ENCODE results near the gene KLHL29.

KLHL29 gene

DNA sequence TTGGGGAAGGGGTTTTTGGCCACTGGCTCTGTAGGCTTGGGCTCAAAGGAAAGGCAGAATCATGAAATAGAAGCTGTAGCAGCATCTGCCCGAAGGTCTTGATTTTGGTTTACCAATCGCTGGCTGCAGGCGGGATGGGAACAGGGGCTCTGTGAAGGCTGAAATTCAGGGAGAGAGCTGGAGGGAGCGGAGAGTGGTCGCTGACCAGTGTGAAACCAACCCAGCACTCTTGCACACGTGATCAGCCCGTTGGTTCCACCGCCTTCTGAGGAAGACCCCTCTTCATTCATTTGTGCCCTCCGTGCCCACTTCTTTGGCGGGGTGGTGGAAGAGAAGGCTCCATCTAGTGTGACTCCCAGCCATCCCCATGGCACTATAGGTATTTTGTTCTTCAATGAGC is 82.6 kb downstream of the KLHL29 start:
- Histone ChIP-seq H3K27me3 (ENCODE audit: insufficient read depth, low read length, poor library complexity, severe bottlenecking) (no peaks in the 10 kb centered on the region), H3K9me2 (replicated peaks; ENCODE audit: low read depth, low read length) (no peaks in the 10 kb centered on the region), H3K9me3 (ENCODE audit: insufficient read depth, low read depth, low read length) (no peaks in the 10 kb centered on the region), H2AFZ (ENCODE audit: low read length) (no peak overlapping the region), H3K4me2 (ENCODE audit: low read depth, low read length, poor library complexity, severe bottlenecking) (no peak overlapping the region), H3K4me1 (ENCODE audit: insufficient read depth, low read length, poor library complexity, severe bottlenecking) (no peaks in the 10 kb centered on the region), H3K9ac (ENCODE audit: low read depth, low read length, poor library complexity, severe bottlenecking) (no peak overlapping the region), H3K36me3 (ENCODE audit: insufficient read depth, low read length) (no peaks in the 10 kb centered on the region), H3K4me3 (ENCODE audit: low read length, poor library complexity, severe bottlenecking) (no peak overlapping the region), H4K20me1 (ENCODE audit: insufficient read depth, low read length, poor library complexity, severe bottlenecking) (no peaks in the 10 kb centered on the region), H3K79me2 (ENCODE audit: insufficient read depth, low read length) (no peaks in the 10 kb centered on the region), H3F3A (ENCODE audit: low read depth) (no peaks in the 10 kb centered on the region)
- TF ChIP-seq EZH2phosphoT487 (IDR thresholded peaks at IDR 0.05; ENCODE audit: borderline replicate concordance), result no peak
- TF ChIP-seq, protein P1, sequence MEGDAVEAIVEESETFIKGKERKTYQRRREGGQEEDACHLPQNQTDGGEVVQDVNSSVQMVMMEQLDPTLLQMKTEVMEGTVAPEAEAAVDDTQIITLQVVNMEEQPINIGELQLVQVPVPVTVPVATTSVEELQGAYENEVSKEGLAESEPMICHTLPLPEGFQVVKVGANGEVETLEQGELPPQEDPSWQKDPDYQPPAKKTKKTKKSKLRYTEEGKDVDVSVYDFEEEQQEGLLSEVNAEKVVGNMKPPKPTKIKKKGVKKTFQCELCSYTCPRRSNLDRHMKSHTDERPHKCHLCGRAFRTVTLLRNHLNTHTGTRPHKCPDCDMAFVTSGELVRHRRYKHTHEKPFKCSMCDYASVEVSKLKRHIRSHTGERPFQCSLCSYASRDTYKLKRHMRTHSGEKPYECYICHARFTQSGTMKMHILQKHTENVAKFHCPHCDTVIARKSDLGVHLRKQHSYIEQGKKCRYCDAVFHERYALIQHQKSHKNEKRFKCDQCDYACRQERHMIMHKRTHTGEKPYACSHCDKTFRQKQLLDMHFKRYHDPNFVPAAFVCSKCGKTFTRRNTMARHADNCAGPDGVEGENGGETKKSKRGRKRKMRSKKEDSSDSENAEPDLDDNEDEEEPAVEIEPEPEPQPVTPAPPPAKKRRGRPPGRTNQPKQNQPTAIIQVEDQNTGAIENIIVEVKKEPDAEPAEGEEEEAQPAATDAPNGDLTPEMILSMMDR (conservative IDR thresholded peaks at IDR 0.05; ENCODE audit: low read length), result no peak

DNA sequence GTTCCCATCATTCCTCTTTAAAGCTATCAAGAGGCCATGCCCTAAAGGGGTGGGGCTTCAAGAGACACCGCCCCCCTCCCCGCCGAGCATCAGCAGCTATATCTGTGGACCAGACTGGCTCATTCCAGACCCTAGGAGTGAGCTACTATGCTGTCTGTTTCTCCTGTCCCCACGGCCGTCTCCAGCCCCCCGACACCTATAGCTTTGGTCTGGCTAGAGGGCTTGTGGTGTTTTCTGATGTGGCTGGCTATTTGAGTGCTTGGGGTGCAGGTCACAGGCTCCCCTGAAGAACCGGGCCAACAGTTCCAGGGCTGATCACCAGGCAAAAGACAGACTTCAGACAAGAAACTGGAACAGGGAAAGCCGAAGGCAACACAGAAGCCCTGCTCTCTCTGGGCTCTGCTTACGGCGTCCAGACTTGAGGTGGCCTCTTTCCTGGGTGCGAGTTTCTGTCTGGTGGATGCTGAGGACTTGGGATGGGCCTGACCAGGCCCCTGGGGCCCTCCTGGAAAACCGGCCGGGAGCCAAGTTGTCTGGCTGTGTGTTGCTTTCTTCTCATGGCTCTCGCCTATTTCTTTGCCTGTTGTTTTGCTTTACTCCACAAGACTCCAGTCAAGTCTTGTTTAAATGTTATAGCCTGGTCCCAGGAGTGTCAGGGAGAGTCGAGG is 83.6 kb downstream of the KLHL29 start:
- Histone ChIP-seq H3K9ac (ENCODE audit: low read depth, low read length, poor library complexity, severe bottlenecking) (no peak overlapping the region), H3K27me3 (ENCODE audit: insufficient read depth, low read length, poor library complexity, severe bottlenecking) (no peaks in the 10 kb centered on the region), H3K4me2 (ENCODE audit: low read depth, low read length, poor library complexity, severe bottlenecking) (no peak overlapping the region), H3K4me3 (ENCODE audit: low read length, poor library complexity, severe bottlenecking) (no peak overlapping the region), H2AFZ (ENCODE audit: low read length) (no peak overlapping the region), H3K4me1 (ENCODE audit: insufficient read depth, low read length, poor library complexity, severe bottlenecking) (no peaks in the 10 kb centered on the region), H3F3A (ENCODE audit: low read depth) (no peaks in the 10 kb centered on the region), H3K79me2 (ENCODE audit: insufficient read depth, low read length) (no peaks in the 10 kb centered on the region), H4K20me1 (ENCODE audit: insufficient read depth, low read length, poor library complexity, severe bottlenecking) (no peaks in the 10 kb centered on the region), H3K9me3 (ENCODE audit: insufficient read depth, low read depth, low read length) (no peaks in the 10 kb centered on the region), H3K36me3 (ENCODE audit: insufficient read depth, low read length) (no peaks in the 10 kb centered on the region), H3K9me2 (replicated peaks; ENCODE audit: low read depth, low read length) (no peaks in the 10 kb centered on the region)
- no peak for TF ChIP-seq EZH2phosphoT487 (IDR thresholded peaks at IDR 0.05; ENCODE audit: borderline replicate concordance)
- TF ChIP-seq, protein P1 (conservative IDR thresholded peaks at IDR 0.05; ENCODE audit: low read length), result no peak

- H3K79me2 ChIP-seq (ENCODE audit: insufficient read depth, low read length), result no peaks in the 10 kb centered on the region
- no peaks in the 10 kb centered on the region for H3K9me3 ChIP-seq (ENCODE audit: insufficient read depth, low read depth, low read length)
- H3K4me1 ChIP-seq (ENCODE audit: insufficient read depth, low read length, poor library complexity, severe bottlenecking), result no peaks in the 10 kb centered on the region
- no peaks in the 10 kb centered on the region for H3K27me3 ChIP-seq (ENCODE audit: insufficient read depth, low read length, poor library complexity, severe bottlenecking)
- H3F3A ChIP-seq (ENCODE audit: low read depth), result no peaks in the 10 kb centered on the region
- H2AFZ ChIP-seq (ENCODE audit: low read length), result no peak overlapping the region
- H3K4me2 ChIP-seq (ENCODE audit: low read depth, low read length, poor library complexity, severe bottlenecking), result no peak overlapping the region
- no peaks in the 10 kb centered on the region for H3K9me2 ChIP-seq (replicated peaks; ENCODE audit: low read depth, low read length)
- no peaks in the 10 kb centered on the region for H3K36me3 ChIP-seq (ENCODE audit: insufficient read depth, low read length)
- no peaks in the 10 kb centered on the region for H4K20me1 ChIP-seq (ENCODE audit: insufficient read depth, low read length, poor library complexity, severe bottlenecking)
- TF ChIP-seq, protein P1 (conservative IDR thresholded peaks at IDR 0.05; ENCODE audit: low read length), result no peak
- TF ChIP-seq EZH2phosphoT487 (IDR thresholded peaks at IDR 0.05; ENCODE audit: borderline replicate concordance), result no peak
- no peak overlapping the region for H3K4me3 ChIP-seq (ENCODE audit: low read length, poor library complexity, severe bottlenecking)
- H3K9ac ChIP-seq (ENCODE audit: low read depth, low read length, poor library complexity, severe bottlenecking), result no peak overlapping the region
These were observed 84.2 kb downstream of the KLHL29 start for GRCh38 chr2:23469142-23469540.

Measured in Loucy (cell line).